Right lobe of liver (tissue), 4 donors: ENCODE results near the gene PRKAG2.

ENCODE experiments used
- POLR2A ChIP-seq: fragments of 450-650 bp; IDR thresholded peaks from one replicate; pipeline ENCODE4 v1.6.1; 2017; ENCODE audit warnings: antibody characterized with exemption, mild to moderate bottlenecking
- TF ChIP-seq, protein P1 (sequence below), 4 donors: fragments of 200-600 bp in 3 of 4; fragments of 450-650 bp in 1 of 4; IDR thresholded peaks; one replicate each; pipeline versions ENCODE4 v1.5.1 to v1.8.0; 2016 to 2022; ENCODE audit warnings: antibody characterized with exemption in 4 of 4, mild to moderate bottlenecking in 2 of 4
- donor health status: DM: no; HTN: no; CAD: no.
- donor health status: DM: no; HTN: no; CAD: no.
- donor health status: DM: no; HTN: yes; CAD: no.

DNA sequence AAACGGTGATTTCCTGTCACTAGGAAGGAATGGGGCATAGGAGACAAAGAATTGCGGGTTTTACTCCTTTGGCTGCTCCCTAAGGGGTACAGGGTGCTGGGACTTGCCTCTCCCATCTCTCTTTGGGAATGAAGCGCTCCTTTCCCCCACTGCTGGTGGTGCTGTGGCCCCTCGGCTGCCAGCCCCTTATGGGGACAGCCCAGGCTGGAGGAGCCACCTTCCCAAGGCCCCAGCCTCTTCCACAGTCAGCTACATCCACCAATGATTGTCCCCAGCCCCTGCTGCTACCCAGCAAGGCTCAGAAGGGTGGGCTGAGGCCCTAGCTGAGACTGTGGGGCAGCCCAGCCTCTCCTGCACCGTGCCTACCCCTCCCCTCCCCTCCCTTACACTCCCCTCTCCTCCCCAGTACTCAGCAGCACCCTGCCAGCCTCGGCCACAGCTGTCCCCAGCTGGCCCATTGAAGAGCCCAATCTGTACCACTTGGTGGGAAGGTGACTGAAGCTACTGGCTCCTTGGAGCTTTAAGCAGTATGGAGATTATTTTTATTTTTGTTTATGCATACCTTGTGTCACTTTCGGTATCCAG, 19.0 kb downstream of the PRKAG2 start:
- TF ChIP-seq, protein P1, sequence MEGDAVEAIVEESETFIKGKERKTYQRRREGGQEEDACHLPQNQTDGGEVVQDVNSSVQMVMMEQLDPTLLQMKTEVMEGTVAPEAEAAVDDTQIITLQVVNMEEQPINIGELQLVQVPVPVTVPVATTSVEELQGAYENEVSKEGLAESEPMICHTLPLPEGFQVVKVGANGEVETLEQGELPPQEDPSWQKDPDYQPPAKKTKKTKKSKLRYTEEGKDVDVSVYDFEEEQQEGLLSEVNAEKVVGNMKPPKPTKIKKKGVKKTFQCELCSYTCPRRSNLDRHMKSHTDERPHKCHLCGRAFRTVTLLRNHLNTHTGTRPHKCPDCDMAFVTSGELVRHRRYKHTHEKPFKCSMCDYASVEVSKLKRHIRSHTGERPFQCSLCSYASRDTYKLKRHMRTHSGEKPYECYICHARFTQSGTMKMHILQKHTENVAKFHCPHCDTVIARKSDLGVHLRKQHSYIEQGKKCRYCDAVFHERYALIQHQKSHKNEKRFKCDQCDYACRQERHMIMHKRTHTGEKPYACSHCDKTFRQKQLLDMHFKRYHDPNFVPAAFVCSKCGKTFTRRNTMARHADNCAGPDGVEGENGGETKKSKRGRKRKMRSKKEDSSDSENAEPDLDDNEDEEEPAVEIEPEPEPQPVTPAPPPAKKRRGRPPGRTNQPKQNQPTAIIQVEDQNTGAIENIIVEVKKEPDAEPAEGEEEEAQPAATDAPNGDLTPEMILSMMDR (IDR thresholded peaks at IDR 0.05), result no peak
- no peak for TF ChIP-seq POLR2A
